ENCODE measurements around the gene CASK.

DNA sequence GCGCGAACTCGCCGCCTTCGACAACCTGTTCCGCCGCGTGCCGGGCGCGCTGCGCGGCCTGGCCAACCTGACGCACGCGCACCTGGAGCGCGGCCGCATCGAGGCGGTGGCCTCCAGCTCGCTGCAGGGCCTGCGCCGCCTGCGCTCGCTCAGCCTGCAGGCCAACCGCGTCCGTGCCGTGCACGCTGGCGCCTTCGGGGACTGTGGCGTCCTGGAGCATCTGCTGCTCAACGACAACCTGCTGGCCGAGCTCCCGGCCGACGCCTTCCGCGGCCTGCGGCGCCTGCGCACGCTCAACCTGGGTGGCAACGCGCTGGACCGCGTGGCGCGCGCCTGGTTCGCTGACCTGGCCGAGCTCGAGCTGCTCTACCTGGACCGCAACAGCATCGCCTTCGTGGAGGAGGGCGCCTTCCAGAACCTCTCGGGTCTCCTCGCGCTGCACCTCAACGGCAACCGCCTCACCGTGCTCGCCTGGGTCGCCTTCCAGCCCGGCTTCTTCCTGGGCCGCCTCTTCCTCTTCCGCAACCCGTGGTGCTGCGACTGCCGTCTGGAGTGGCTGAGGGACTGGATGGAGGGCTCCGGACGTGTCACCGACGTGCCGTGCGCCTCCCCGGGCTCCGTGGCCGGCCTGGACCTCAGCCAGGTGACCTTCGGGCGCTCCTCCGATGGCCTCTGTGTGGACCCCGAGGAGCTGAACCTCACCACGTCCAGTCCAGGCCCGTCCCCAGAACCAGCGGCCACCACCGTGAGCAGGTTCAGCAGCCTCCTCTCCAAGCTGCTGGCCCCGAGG lies 449.2 kb downstream of the CASK start:
- TF ChIP-seq POLR2A (IDR thresholded peaks at IDR 0.05; ENCODE audit: low read length) (no peak), GATA1 (IDR thresholded peaks at IDR 0.05; ENCODE audit: low read depth, low read length) (no peak)

Data from erythroblast (primary cell).